Measurements from ENCODE around the gene TMEM52B.

The TMEM52B gene

DNA sequence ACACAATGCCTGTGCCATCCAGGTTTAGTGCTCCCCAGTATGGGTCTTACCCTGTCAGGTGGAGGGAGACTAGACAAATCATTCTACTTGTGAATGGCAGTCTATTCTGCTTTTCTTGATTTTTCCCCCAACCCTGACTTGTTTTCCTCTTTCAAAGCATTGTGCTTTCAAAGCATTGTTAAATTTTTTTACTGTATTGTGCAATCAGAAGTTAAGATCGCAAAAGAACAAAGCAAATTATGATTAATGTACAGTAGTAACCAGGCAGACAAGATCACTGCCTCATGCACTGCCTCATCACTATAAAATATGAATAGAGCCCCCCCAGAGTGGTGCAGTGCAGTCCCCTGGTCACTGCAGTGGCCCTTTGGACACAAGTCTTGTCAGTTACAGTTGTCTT, 47.9 kb downstream of the TMEM52B start:
- TF ChIP-seq, protein P1, sequence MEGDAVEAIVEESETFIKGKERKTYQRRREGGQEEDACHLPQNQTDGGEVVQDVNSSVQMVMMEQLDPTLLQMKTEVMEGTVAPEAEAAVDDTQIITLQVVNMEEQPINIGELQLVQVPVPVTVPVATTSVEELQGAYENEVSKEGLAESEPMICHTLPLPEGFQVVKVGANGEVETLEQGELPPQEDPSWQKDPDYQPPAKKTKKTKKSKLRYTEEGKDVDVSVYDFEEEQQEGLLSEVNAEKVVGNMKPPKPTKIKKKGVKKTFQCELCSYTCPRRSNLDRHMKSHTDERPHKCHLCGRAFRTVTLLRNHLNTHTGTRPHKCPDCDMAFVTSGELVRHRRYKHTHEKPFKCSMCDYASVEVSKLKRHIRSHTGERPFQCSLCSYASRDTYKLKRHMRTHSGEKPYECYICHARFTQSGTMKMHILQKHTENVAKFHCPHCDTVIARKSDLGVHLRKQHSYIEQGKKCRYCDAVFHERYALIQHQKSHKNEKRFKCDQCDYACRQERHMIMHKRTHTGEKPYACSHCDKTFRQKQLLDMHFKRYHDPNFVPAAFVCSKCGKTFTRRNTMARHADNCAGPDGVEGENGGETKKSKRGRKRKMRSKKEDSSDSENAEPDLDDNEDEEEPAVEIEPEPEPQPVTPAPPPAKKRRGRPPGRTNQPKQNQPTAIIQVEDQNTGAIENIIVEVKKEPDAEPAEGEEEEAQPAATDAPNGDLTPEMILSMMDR (IDR thresholded peaks at IDR 0.05; ENCODE audit: low read length, missing control alignments), result no peak
- no peak overlapping the region for H3K4me3 ChIP-seq (replicated peaks; ENCODE audit: low read depth, low read length)
- DNase-seq (ENCODE audit: low read depth), result no peak

- no peak for DNase-seq (ENCODE audit: low read depth)
- TF ChIP-seq, protein P1 (IDR thresholded peaks at IDR 0.05; ENCODE audit: low read length, missing control alignments), result no peak
- no peak overlapping the region for H3K4me3 ChIP-seq (replicated peaks; ENCODE audit: low read depth, low read length)
Observed at GRCh38 chr12:10227648-10228047, 48.8 kb downstream of the TMEM52B start.

- TF ChIP-seq, protein P1 (IDR thresholded peaks at IDR 0.05; ENCODE audit: low read length, missing control alignments), result no peak
- H3K4me3 ChIP-seq (replicated peaks; ENCODE audit: low read depth, low read length), result no peak overlapping the region
- DNase-seq (ENCODE audit: low read depth), result no peak
Observed at GRCh38 chr12:10234562-10234961, 55.7 kb downstream of the TMEM52B start.

- DNase-seq (ENCODE audit: low read depth), result peak; percentile 62
- TF ChIP-seq, protein P1 (IDR thresholded peaks at IDR 0.05; ENCODE audit: low read length, missing control alignments), result peak; percentile 82
- H3K4me3 ChIP-seq (replicated peaks; ENCODE audit: low read depth, low read length), result no peak overlapping the region
Observed at GRCh38 chr12:10235761-10236631, 57.2 kb downstream of the TMEM52B start.

- TF ChIP-seq, protein P1 (IDR thresholded peaks at IDR 0.05; ENCODE audit: low read length, missing control alignments), result no peak
- DNase-seq (ENCODE audit: low read depth), result no peak
- no peak overlapping the region for H3K4me3 ChIP-seq (replicated peaks; ENCODE audit: low read depth, low read length)
Observed at GRCh38 chr12:10236720-10237119, 57.9 kb downstream of the TMEM52B start.

- no peak for DNase-seq (ENCODE audit: low read depth)
- TF ChIP-seq, protein P1 (IDR thresholded peaks at IDR 0.05; ENCODE audit: low read length, missing control alignments), result no peak
- no peak overlapping the region for H3K4me3 ChIP-seq (replicated peaks; ENCODE audit: low read depth, low read length)
Observed at GRCh38 chr12:10238526-10238925, 59.7 kb downstream of the TMEM52B start.

- DNase-seq (ENCODE audit: low read depth), result no peak
- TF ChIP-seq, protein P1 (IDR thresholded peaks at IDR 0.05; ENCODE audit: low read length, missing control alignments), result no peak
- H3K4me3 ChIP-seq (replicated peaks; ENCODE audit: low read depth, low read length), result no peak overlapping the region
Observed at GRCh38 chr12:10241290-10241689, 62.5 kb downstream of the TMEM52B start.
